HG03439 (cell line): ENCODE data around the gene RNF152.

Experiments
- ATAC-seq: cut with Tn5 transposase; IDR thresholded peaks from one replicate; pipeline ENCODE4 v1.9.1; 2021; ENCODE audit warnings: mild to moderate bottlenecking, moderate library complexity; ENCODE audit not compliant: unreplicated experiment

The RNF152 gene, protein sequence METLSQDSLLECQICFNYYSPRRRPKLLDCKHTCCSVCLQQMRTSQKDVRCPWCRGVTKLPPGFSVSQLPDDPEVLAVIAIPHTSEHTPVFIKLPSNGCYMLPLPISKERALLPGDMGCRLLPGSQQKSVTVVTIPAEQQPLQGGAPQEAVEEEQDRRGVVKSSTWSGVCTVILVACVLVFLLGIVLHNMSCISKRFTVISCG

DNA sequence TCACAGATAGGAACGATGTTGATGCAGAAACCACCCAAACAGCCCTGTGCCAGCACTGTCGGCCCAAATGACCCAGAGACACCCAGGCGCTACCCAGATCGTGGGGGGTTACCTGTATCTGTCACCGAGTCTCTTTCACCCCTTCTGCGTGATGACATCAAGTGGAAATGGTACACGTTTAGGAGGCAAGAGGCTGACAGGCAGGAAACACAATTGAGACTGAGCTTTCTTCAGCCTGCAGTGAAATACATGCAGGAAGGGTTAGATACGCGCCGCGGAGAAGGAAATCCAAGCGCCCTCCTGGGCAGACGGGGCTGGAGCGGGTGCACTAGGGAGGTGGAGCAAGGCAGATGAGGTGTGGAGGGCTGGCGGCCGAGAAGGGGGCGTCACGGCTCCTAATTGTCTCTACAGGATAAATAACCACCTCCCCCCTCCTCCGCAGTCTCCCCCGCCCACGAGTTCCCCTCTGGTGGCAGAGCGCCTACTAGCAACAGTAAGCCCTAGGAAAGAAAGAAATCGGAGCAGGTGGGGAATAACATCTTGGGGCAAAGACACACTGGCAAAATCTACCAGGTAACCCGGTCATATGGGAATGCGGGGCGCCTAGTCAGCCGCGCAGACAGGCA, at the start of gene RNF152:
Gene RNF152, minus strand, starts transcription at position 325 of the 626 bp plus-strand sequence. CDS start 76,544 bp downstream, outside the sequence.
- ATAC-seq = no peak

DNA sequence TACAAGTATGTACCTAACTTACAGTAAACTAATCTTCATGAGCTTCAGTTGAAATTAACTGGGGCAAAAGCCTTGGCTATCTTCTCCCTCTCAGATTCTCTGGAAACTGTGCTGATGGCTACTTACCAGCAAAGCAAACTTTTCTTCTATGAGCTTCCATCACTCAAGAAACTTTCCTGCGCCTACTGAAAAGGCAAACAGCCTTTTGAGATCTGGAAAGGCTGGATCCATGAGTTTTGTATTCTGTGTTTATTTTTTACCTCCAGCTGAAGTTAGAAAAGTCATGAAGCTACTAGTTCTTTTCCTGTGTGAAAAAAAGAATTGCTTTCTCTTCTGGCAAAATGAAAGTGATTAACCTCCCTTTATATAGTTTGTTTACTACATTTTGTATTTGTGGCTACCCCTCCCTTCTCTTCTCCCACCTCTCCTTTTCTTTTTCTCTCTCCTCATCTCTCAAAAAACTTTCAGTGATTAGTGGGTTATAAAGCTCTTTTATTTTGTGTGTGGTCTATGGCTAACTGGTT, 49.2 kb upstream of the RNF152 start:
- no peak for ATAC-seq

DNA sequence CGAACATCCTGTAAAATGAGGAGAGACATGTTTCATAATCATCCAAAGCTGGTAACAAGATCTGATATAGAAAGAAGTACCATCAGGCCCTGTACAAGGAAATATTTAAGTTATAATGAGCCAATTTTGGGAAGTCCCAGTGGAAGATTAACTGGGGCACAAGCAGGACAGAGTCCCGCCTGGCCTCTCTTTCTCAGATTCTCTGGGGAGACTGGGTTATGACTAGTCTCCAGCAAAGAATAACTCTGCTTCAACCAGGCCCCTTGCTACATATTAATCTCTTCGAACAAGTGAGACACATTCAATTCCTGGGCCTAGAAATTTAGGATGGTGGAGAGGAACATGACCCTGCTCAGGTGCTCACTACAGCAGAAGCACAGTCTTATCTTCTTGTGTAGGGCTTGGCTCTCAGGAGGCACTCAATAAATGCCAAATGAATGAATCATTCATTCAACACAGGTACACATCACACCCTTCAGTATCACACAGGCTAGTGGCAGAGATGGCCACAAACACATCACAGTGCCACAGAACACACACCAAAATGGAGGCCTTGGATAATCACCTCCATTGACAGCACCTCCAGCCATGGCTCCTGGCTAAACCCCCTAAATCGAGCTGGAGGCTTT, 46.4 kb upstream of the RNF152 start:
- no peak for ATAC-seq

DNA sequence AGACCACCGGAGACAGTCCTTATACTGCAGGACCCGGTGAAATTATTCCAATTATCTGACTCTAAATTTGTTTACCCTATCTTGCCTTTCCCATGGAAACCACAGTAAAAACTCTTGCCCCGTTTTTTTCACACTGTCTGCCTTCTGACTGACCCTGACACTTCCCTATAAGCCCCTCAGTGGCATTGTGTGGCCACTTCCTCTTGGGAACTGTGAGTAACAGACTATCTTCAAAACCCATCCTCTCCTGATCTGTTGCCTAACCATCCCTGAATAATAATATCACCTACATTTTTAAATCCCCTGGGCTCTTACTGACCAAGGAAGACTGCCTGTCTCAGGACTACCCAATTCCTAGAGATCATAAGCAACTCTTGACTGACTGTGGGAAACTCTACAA, 42.6 kb upstream of the RNF152 start:
- no peak for ATAC-seq

DNA sequence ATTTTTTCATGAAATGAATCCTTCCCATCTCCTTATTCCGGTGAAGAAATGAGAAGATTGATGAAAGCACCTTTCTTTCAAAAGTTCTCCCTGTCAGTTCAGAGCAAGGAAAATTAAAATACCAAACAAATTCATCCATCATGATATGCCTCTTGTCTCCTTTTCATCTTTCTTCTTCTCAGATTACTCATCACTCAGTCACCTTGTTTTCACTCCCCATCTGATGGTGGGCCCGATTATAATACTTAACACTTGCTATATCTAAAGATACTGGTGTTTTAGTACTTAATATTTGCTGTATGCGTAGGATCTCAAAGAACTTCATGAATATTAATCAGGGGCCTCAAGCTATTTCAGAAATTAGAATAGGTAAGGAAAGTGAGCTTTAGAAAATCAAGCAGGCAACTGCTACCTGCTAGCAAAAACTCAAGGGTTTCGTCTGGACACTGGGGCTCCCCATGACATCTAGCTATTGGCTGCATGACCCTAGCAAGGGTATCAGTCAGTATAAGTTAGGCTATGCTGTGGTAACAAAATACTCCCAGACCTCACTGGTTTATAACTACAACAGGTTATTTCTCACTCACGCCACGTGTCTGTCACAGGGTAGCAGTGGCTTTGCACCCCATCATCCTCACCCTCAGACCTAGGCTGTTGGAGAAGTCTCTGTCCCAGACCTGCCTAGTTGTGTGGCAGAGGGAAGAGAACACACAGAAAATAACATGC, 39.0 kb upstream of the RNF152 start:
- ATAC-seq = no peak

DNA sequence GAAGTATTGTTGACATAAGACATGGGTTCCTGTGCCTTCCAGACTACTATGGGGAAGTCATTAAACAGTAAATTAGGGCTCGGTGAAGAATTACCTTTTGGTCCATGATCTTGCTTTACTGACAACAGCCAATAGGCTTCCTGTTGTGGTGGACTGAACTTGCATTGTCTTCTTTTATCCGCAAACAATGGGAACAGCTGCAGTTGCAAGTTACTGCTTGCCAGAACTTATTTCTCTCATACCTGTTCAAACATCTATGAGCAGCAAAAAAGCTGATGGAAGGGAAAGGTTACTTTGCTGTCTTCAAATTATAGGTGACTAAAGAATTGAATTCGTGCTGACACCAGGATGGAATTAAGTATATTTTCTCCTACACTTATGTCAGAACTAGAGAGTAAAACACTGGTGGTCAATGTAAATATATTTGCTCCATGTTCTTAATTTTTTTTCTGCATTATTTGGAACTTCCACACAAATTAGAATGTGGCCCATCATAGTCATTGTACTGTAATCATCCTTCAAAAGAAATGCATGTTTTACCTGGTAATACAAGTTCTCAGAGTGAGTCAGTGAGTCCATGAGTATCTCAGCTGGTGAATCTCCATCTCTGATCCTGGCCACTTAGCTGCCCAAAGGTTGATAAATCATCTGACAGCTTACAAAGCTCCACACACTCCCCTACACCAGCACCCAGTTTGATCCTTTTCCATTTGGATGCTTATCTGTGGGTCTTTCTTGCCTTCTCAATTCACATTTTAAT, 37.3 kb upstream of the RNF152 start:
- no peak for ATAC-seq

DNA sequence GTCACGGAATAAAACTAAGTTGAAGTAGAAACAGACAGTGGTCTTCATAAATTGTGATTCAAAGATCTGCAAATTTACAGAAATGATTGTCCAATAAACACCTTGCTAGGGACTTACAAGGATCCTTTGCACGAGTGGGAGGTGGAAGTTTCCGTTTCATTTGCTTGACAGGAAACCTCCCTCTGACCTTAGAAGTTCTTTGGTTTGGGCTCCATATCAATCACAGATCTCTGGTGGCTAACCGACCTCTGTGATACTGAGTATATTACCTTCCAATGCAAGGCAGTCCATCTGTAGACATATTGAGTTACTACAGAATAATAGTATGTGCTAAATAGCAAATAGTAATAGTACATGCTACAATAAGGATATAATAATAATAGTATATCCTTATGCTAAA, 33.7 kb upstream of the RNF152 start:
- no peak for ATAC-seq

DNA sequence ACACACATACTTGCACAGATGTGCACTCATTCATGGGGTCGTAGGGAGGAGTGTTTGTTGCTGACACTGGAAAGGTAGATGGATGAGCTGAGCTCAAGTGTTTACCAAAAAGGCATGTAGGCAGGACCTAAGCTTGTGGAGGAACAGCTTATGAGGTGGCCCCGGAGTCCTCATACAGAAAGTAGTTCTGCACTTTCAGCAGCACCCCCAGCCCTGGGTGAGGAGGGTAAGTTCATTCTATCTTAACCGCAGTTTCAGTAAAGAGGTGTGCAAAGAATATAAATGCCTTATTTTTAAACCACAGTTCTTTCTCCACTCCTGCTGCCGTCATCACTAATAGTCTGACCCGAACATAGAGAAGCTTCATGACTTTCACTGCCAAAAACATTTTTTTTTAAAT, 31.7 kb upstream of the RNF152 start:
- no peak for ATAC-seq

DNA sequence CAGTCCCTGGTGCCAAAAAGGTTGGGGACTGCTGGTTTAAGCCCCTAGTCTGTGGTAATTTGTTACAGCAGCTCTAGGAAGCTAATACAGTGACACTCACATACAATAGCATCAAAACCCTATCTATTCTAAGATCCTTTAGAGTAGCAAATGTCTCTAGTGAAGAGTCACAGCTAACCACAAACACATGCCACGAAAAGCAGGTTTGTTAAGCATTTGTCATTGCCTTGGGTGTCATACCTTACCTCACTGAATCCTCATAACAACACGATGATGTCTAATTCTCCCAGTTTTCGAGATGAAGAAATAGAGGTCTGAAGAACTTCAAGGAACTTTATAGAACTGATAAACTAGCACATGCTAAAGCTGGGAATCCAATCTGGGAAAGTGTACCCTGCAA, 29.6 kb upstream of the RNF152 start:
- no peak for ATAC-seq

DNA sequence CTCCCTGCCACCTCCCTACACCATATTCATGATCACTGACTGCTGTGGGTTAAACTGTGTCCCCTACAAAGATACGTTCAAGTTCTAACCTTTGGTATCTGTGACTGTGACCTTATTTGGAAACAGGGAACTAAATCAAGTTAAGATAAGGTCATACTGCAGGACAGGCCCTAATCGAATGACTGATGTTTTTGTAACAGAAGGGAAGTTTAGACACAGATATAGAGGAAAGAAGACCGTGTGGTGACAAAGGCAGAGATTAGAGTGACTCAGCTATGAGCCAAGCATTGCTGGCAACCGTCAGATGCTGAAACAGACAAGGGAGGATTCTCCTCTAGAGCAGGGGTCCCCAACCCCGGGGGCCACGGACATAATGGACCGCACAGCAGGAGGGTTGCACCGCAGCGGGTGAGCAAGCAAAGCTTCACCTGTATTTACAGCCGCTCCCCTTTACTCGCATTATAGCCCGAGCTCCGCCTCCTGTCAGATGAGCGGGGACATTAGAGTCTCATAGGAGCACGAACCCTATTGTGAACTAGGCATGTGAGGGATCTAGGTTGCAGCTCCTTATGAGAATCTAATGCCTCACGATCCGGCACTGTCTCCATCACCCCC, 28.9 kb upstream of the RNF152 start:
- ATAC-seq = no peak

DNA sequence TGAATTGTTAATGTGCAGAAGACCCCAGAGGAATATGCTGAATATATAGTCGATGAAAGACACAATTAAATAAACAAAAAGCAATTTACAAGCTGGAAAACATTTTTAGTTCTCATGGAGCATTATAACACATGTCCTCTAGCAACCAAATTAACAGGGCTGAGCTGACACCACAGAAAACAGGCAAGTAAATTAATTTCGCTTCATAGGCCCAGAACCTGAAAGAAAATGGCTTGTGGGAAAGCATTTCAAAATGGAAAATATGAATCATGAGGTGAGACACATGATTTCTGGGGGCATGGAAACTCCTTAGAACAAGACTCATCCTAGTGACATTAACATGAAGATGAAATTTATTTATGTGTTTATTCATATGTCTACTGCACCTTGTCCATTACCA, 25.0 kb upstream of the RNF152 start:
- no peak for ATAC-seq

DNA sequence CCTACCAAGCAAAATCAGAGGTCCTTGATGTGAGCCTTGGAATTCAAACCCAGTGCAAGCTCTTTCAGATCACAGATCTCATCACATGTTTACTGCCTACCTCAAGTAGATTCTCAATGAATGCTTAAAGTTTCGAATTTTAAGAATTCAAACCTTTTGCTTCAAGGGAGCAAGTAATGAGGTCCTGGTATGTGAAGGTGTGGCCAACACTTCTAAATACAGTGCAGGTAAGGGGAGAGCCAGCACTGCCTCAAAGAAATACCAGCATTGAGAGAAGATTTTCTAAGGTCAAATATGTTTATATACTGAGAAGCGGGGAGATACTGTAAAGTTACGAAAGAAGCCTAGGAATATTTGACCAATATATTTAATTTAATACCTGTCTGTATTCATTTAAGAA, 19.7 kb upstream of the RNF152 start:
- no peak for ATAC-seq

DNA sequence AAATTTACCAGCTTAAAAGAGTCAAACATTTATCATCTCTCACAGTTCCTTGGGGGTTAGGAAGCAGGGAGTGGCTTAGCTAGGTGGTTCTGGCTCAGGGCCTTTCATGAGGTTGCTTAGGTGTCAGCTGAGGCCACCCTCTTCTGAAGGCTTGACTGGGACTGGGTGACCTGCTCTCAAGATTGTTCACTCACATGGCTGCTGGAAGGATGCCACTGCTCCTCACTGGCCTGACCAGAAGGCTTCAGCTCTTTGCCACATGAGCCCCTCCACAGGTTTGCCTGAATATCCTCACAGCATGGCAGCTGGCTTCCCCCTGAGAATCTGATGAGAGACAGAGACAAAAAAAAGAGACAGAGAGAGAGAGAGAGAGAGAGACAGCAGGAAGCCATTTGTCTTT, 17.3 kb upstream of the RNF152 start:
- no peak for ATAC-seq

DNA sequence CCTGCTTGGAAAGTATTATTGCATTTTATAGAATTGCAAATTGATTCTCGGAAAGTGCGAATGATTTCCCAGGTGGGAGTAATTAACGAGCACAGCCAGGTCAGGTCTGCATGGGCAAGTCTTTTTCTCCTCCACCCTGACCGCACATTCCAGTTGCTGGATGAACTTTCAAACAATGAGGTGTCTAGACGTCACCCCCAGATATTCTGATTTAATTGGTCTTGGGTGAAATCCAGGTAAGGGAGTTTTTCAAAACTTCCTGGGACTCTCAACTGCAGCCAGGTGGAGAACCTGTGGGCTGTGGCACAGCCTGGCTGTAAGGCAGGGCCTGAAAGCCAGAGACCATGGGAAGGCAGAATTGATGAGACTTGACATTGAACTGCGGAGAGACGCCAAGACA, 15.9 kb upstream of the RNF152 start:
- no peak for ATAC-seq

DNA sequence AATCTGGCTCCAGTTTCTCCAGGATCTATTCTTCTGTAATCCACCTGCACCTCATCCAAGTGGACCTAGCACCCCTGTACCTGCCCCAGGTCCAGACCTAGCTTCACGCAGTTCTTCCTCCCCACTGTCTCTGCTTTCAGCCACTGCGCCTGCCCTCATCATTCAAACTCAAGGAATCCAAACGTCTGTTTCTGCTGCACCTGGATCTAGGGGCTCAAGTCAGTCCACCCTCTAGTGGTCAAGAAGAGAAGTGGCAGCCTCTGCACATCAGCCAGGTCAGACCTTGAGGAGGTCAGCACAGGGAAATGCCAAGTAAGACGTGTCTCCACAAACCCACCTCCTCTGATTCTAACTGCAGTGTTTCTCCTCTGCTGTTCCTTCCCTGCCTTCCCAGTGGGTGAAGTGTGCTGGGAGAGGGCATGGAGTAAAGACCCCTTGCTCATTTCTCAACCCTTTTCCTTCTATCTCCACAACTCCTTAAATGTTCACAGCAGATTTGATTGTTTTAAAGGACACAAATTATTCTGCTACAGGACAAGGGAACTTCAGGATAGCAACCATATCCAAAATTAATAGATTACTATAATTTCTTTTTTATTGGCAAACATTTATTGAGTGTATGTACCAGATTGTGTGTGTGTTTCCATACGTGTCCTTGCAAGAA, 8.6 kb upstream of the RNF152 start:
- peak; percentile 89 for ATAC-seq

DNA sequence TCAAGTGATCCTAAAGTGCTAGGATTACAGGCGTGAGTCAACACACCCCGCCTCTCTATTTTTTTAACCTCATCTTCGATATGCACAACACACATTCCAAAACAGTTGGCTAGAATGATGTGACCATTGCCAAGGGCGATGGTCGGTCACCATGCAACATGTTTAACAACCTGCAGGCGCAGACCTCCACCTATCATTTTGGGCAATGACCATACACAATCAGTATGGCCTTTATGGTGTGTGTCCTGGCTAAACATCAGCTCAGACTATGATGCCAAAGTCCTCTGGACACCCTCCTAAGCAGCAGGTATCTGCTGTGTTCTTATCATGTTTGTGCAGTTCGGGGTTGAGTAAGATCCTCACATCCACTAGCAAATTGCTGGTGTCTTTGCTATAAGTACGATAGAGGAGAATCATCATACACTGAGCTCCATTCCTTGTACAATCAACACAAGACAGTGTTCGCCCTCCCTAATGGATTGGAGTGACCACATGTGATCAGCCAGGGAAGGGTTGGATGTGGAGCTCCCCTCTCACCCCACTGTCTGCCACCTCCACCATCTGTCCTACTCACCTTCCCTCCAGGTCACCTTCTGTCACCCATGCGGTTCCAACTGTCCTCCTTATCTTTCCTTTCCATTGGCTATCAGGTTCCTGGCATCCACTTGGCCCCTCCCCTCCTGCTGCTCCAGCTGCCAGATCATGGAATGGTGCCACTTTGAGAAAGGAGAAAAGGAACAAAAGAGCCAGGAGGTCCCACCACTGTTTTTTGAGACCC, 7.9 kb upstream of the RNF152 start:
- no peak for ATAC-seq

DNA sequence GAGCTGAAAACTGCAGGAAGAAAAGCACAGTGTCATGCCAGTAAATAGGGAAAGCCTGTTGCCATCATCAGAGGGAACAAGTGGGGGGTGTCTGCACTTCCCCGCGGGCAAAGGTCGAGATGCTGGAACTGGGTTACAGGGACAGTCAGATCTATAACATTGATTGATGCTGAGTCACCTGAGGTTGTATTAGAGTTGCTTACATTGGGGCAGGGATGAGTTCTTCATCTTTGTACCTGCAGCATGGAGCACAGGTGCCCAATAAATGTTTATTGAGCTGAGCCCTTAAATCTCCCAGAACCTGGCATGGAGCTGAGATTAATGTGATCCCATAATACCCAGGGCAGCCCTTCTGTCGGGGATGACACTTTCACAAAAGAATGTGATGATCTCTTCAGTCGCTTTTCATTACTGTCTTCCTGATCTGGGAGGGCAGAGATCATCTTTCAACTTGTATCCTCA, 5.9 kb upstream of the RNF152 start:
- ATAC-seq = no peak

DNA sequence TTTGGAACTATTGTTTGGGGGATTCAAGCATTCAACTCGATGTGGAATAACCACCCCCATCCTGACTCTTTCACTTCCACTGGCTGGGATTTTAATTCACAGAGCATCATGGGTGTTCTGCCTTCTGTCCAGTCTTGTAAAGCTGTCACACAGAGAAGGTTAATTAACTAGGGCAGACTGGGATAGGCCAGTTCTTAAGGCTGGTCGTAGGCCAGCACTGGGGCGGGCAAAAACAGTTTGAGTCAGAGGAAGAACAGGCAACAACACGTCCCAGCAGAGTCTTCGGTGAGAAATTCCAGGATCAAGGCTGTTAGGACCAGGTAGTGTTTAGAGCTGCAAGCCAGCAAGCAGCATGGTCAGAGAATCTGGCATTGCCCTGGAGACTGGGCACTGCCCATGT, 4.0 kb upstream of the RNF152 start:
- no peak for ATAC-seq

DNA sequence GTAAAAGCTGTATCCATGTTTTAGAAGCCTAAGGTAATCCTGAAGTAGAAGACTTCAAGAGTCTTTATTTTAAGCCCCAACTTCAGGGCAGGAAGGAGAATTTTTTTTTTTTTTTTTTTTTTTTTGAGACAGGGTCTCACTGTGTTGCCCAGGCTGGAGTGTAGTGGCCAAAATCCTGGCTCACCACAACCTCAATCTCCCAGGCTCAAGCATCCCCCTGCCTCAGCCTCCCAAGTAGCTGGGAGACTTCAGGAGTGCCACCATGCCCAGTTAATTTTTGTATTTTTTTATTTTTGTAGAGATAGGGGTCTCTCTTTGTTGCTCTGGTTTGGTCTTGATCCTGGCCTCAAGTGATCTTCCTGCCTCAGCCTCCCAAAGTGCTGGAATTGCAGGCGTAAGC, 3.3 kb upstream of the RNF152 start:
- no peak for ATAC-seq
